B cell (primary cell): ENCODE data around the gene CDC5L.

ENCODE experiments used
- CTCF ChIP-seq: fragments of 200-600 bp; IDR thresholded peaks from one replicate; pipeline ENCODE4 v1.8.0; 2022; ENCODE audit warnings: antibody characterized with exemption, mild to moderate bottlenecking
- EZH2 ChIP-seq: IDR thresholded peaks from 2 replicates; pipeline ENCODE4 v1.6.1; 2012; ENCODE audit warnings: borderline replicate concordance, low read depth, mild to moderate bottlenecking, moderate library complexity, low read length; ENCODE audit not compliant: insufficient read depth, poor library complexity, severe bottlenecking

- no peak for TF ChIP-seq CTCF
- no peak for TF ChIP-seq EZH2
These were observed 25.6 kb upstream of the CDC5L start for GRCh38 chr6:44361947-44362346.
